Activated T-helper 2 cell treated with anti-CD3 and anti-CD28 coated beads, Interferon-gamma antibody, Interleukin-2, Interleukin-4, amounts not matched to agents 10 μg/mL and 5 μg/mL and 100 μg/mL, durations not matched to agents 14 hours and 24 hours and 36 hours (primary cell): Measurements from ENCODE around the gene FBXO44. TPM values are rescaled to one million over a fixed set of nuclear protein-coding genes. Genes with fewer than 3 reads are reported as not detected.

Experiments used
- DNase-seq: peaks from one replicate; pipeline ENCODE4 v3.0.0; 2021; ENCODE audit warnings: low spot score
- H3K27ac Mint-ChIP-seq: one replicate; pipeline ENCODE4 v1.8.0; 2021; ENCODE audit warnings: mixed read lengths
- H3K27me3 Mint-ChIP-seq: one replicate; pipeline ENCODE4 v1.8.0; 2021; ENCODE audit warnings: low read depth, mixed read lengths
- H3K36me3 Mint-ChIP-seq: one replicate; pipeline ENCODE4 v1.8.0; 2021; ENCODE audit warnings: low read depth, mixed read lengths
- H3K4me1 Mint-ChIP-seq: one replicate; pipeline ENCODE4 v1.8.0; 2021; ENCODE audit warnings: low read depth, mixed read lengths
- H3K4me3 Mint-ChIP-seq: one replicate; pipeline ENCODE4 v1.8.0; 2021; ENCODE audit warnings: low read depth, mild to moderate bottlenecking, moderate library complexity, mixed read lengths
- H3K9me3 Mint-ChIP-seq: one replicate; pipeline ENCODE4 v1.8.0; 2021; ENCODE audit warnings: mixed read lengths
- intact Hi-C: fragments of 100-400 bp; cut with micrococcal nuclease; formaldehyde crosslinking; loops from one replicate; pipeline ENCODE4 v1.15.1; 2023
- total RNA-seq: library from RNA; stranded (reverse); gene quantifications from 2 replicates; pipeline ENCODE4 v1.2.3, GENCODE V29; 2022

The FBXO44 gene
- total RNA-seq, 1 donor from 2014 or later, result 18.2 TPM

DNA sequence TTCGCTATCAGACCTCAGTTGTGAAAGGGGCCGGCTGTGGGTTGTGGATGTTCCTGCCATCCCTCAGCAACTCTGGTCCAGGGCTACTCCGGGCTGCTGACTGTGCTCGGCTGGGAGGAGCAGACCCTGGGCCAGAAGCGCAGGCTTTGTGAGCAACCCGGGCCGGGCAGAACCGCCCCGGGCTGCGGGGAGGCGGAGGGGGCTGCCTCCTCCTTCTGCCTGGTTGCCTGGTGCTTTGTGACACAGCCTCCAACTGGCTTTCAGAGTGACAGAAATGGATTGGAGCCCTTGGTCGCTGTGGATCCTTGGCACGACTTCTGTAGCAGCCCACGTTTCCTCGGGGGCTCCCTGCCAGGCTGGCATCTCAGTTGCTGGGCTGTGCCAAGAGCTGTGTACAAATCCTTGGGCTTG is 46.9 kb downstream of the FBXO44 start:
- Mint-ChIP-seq H3K27ac (no peak overlapping the region), H3K4me1 (no peaks in the 10 kb centered on the region), H3K4me3 (no peak overlapping the region), H3K27me3 (peaks cover 9% of the 10 kb centered on the region), H3K9me3 (no peaks in the 10 kb centered on the region), H3K36me3 (no peaks in the 10 kb centered on the region)
- no peak for DNase-seq
- intact Hi-C loops, result no loop called here

DNA sequence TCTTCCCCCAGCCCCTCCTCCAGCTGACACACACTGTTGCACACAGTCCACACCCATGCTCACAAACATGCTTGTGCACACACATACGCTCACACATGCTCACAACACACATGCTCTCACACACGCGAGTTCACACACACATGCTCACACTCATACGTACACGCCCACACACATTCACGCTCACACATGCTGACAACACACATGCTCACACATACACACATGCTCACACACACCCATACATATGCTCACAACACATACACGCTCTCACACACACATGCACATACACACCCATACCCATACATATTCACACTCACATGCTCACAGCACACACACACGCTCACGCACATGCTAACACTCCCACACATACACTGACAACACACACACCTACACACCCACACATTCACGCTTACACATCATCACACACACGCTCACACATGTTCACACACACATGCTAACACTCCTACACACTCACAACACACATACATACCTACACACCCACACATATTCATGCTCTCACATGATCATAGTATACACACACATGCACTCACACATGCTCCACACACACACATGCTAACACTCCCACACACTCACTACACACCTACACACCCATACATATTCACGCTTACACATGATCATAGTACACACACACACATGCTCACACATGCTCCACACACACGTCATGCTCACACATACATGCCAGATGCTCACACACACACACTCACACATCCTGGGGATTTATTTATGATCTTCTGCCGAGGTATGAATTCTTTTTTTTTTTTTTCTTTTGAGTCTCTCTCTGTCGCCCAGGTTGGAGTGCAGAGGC is 47.5 kb downstream of the FBXO44 start:
- intact Hi-C loops, result no loop called here
- H3K4me1 Mint-ChIP-seq, result no peaks in the 10 kb centered on the region
- peaks cover 9% of the 10 kb centered on the region for H3K27me3 Mint-ChIP-seq
- H3K4me3 Mint-ChIP-seq, result no peak overlapping the region
- no peaks in the 10 kb centered on the region for H3K9me3 Mint-ChIP-seq
- no peak overlapping the region for H3K27ac Mint-ChIP-seq
- no peaks in the 10 kb centered on the region for H3K36me3 Mint-ChIP-seq
- no peak for DNase-seq

DNA sequence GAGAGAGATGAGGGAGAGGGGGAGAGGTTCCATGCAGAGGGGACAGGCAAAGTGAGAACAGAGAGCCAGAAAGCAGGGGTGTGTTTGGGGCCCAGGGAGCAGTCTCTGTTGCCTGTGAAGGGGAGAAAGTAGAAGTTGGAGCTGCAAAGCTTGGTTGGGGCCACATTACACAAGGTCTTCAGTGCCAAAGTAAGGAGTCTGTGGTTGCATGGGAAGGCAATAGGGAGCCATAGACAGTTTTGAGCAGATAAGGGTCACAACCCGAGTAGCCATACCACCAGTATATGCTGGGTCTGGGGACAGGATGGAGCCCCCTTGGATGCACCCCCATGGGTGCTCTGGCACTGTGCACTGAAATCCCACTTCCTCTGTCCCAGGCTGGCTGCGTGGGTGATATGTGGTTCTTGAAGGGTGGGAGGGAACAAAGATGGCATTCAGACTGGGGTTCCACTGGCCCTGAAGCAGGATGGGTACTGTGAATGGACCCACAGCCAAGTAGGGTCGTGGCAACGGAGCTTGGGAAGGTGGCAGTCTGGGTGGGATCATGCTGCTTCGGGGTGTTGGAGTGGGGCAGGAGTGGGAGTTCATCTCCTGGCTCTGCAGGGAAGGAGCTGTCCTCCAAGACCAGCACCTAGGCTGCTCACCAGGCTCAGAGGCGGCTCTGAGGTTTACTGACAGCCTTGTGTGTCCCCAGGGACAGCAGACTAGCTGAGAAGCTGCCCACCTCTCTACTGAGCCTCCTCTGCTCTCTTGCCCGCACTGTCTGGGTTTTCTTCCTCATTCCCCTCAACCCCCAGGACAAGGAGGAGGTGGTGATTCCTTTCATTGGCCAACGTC is 48.9 kb downstream of the FBXO44 start:
- Mint-ChIP-seq H3K4me1 (no peaks in the 10 kb centered on the region), H3K27me3 (peaks cover 9% of the 10 kb centered on the region), H3K4me3 (no peak overlapping the region), H3K9me3 (no peaks in the 10 kb centered on the region), H3K36me3 (no peaks in the 10 kb centered on the region), H3K27ac (no peak overlapping the region)
- no peak for DNase-seq
- intact Hi-C loops, result no loop called here

DNA sequence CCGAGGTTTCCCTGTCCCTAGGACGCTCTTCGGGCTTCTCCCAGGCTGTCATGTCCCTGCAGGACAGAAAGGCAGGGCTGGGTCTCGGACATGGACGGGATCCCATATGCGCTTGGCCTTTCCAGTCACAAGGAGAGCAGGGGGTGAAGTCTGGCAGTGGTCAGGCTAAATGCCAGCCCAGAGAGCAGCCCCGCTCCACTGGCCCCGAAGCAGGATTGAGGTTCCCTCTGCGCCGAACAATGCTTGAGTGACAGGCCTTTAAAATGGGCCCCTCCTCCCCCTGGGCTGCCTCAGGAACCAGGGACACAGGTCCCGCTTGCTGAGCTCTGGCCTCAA is 49.5 kb downstream of the FBXO44 start:
- Mint-ChIP-seq H3K36me3 (no peaks in the 10 kb centered on the region), H3K27me3 (peaks cover 4% of the 10 kb centered on the region), H3K4me3 (no peak overlapping the region), H3K9me3 (no peaks in the 10 kb centered on the region), H3K27ac (no peak overlapping the region), H3K4me1 (no peaks in the 10 kb centered on the region)
- intact Hi-C loops, result no loop called here
- no peak for DNase-seq

DNA sequence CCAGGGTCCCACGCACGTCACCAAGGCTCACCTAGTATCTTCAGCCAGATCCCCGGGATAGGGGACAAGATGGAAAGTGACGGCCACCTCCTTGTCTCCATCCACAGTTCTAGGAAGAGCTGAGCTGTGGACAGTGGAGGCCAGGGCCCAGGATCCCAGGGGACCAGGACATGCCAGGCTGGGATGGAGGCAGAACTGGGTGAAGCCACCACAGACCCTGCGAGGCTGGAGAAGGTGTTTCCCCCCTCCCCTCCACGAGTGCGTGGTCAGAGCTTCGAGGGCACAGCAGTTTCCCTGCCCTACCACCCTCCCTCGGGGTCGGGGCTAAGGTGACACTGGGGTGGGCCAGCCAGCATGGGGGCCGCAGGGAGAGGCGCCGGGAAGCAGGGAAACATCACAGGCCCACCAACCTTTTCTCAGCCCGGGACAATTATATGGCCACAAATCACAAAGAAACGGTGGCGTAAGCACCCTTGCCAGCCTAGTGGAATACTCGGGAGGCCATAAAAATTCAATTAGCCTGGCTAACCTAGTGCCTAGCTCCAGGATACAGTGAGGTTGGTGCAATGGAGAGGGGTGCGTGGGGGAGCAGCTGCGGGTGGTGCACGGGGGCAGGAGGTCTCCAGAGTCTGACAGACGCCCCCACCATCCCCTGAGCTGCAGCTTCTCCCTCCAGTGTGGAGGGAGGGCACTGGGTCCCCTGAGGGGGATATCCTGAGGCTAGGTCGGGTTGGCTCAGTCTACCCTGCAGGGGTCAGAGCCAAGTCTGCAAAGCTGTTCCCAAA is 50.2 kb downstream of the FBXO44 start:
- Mint-ChIP-seq H3K27ac (no peak overlapping the region), H3K36me3 (no peaks in the 10 kb centered on the region), H3K4me1 (no peaks in the 10 kb centered on the region), H3K4me3 (no peak overlapping the region), H3K27me3 (peaks cover 3% of the 10 kb centered on the region), H3K9me3 (no peaks in the 10 kb centered on the region)
- no peak for DNase-seq
- intact Hi-C loops, result no loop called here

DNA sequence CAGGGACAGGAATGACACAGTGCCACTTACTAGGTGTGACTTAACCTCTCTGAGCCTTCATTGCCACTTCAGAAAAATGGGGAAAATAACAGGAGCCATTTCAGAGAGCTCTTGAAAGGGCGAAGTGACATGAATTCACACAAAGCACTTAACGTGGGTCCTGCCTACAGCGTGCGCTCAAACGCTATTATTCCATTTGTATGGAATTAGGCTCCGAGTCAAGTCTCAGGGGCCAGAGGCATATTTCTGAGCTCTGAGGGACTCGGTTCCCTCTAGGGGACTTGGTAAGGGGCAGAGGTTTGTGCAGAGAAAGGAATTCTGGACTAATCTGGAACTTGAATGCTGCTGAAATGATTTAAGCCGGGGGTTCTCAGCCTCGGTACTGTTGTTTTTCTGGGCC is 50.9 kb downstream of the FBXO44 start:
- Mint-ChIP-seq H3K27me3 (peaks cover 3% of the 10 kb centered on the region), H3K9me3 (no peaks in the 10 kb centered on the region), H3K4me3 (no peak overlapping the region), H3K27ac (no peak overlapping the region), H3K4me1 (no peaks in the 10 kb centered on the region), H3K36me3 (no peaks in the 10 kb centered on the region)
- intact Hi-C loops, result no loop called here
- no peak for DNase-seq

DNA sequence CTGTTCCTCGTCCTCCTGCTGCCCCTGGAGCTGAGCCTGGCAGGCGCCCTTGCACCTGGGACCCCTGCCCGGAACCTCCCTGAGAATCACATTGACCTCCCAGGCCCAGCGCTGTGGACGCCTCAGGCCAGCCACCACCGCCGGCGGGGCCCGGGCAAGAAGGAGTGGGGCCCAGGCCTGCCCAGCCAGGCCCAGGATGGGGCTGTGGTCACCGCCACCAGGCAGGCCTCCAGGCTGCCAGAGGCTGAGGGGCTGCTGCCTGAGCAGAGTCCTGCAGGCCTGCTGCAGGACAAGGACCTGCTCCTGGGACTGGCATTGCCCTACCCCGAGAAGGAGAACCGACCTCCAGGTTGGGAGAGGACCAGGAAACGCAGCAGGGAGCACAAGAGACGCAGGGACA is 51.6 kb downstream of the FBXO44 start:
- DNase-seq, result no peak
- Mint-ChIP-seq H3K4me3 (no peak overlapping the region), H3K9me3 (no peaks in the 10 kb centered on the region), H3K27me3 (peaks cover 2% of the 10 kb centered on the region), H3K36me3 (no peaks in the 10 kb centered on the region), H3K27ac (no peak overlapping the region), H3K4me1 (no peaks in the 10 kb centered on the region)
- intact Hi-C loops, result no loop called here

DNA sequence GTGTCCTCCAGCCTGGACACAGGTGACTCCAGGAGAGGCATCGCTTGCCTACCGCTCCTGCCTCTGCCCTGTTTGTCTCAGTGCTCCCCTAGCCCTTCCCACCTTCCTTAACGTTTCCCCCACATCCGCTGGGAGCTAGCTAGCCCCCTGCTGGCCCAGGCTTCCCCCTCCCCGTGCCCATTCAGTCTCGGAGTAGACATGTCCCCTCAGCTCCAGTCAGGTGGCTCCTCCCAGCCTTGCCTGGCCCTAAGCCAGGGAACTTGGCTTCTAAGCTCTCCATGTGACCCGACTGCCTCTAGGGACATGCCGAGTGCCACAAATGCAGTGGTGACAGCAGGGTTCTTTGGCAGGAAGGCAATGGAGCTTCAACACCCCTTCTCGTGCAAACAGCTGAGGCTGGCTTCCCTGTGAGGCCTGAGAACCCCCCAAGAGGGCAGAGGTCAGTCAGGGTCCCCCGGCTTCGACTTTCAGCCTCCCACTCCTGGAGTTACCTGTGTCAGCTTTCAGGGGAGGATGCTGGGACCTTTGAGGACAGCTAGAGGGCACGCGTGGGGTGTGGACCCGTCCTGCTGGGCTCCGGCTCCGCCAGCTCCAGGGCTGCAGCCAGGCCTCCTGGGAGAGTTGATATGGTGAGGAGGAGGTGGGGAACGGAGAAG is 53.1 kb downstream of the FBXO44 start:
- intact Hi-C loops, result no loop called here
- no peak for DNase-seq
- Mint-ChIP-seq H3K36me3 (no peaks in the 10 kb centered on the region), H3K27ac (no peak overlapping the region), H3K27me3 (peaks cover 2% of the 10 kb centered on the region), H3K4me1 (no peaks in the 10 kb centered on the region), H3K9me3 (no peaks in the 10 kb centered on the region), H3K4me3 (no peak overlapping the region)

DNA sequence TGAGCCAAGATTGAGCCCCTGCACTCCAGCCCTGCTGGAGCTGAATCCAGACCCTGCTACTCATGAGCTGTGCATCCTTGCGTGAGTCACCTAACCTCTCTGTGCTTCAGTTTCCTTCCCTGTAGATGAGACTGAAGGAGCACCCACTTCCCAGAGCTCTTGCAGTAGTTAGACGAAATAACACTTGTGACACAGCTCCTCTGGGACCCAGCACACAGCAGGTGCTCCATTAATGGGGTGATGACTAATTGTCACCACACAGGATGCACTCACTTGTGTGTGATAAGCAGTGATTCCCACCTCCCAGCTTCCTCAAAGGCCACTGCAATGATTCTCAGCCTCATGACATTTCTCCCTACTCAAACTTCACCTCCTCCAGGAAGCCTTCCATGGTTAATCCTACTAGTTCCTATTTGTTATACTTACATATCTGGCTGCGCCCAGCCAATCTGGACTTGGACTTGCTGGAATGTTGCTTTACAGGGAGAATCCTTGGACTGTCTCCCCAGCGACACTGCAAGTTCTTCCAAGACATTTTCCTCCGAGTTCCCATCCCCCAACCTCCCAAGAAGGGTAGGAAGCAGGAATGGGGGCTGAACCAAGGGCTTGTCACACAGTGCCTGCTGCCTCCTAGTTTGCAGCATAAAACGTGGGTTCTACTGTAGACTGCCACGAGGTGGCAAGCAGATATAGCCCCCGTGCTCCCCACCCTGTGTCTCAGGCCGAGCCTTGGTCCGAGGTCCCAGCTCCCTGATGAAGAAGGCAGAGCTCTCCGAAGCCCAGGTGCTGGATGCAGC is 54.1 kb downstream of the FBXO44 start:
- Mint-ChIP-seq H3K4me1 (no peaks in the 10 kb centered on the region), H3K4me3 (no peak overlapping the region), H3K36me3 (no peaks in the 10 kb centered on the region), H3K27me3 (no peaks in the 10 kb centered on the region), H3K27ac (no peak overlapping the region), H3K9me3 (no peaks in the 10 kb centered on the region)
- DNase-seq, result no peak
- intact Hi-C loops, result no loop called here

DNA sequence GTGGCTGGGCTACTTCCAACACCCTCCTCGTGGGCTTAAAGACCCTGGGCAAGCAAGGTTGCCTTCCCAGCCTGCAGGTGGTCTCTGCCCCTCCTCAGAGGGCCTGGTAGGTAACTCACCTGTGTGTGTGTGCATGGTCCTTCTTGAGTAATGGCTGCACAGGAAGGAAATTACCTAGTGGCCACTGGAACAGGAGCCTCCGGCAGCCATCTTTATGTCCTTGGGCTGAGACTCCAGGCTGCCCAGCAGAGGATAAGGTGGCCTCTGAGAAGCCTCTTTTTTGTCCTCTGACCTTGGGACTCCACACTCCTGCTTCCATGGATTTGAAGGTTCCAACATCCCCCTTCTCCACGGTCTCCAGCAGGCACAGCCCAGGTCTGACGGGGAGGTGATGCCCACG is 56.8 kb downstream of the FBXO44 start:
- Mint-ChIP-seq H3K27ac (no peak overlapping the region), H3K4me1 (no peaks in the 10 kb centered on the region), H3K27me3 (no peaks in the 10 kb centered on the region), H3K36me3 (no peaks in the 10 kb centered on the region), H3K4me3 (no peak overlapping the region), H3K9me3 (no peaks in the 10 kb centered on the region)
- intact Hi-C loops, result no loop called here
- no peak for DNase-seq

DNA sequence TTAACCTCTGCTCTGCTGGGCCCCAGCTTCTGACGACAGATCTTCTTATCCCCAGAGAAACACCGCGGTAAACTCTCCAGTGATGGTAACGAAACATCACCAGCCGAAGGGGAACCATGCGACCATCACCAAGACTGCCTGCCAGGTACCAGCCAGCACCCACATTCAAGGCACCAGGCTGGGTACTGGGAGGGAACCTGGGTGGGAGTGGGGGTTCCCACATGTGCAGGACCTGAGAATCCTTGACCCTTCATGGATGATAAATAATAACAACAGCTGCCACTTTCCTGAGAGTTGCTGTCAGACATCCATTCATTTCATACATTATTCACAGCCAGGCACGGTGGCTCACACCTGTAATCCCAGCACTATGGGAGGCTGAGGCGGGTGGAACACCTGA is 57.6 kb downstream of the FBXO44 start:
- DNase-seq, result no peak
- intact Hi-C loops, result no loop called here
- no peak overlapping the region for H3K4me3 Mint-ChIP-seq
- H3K27me3 Mint-ChIP-seq, result peaks cover 2% of the 10 kb centered on the region
- no peaks in the 10 kb centered on the region for H3K9me3 Mint-ChIP-seq
- no peak overlapping the region for H3K27ac Mint-ChIP-seq
- no peaks in the 10 kb centered on the region for H3K36me3 Mint-ChIP-seq
- no peaks in the 10 kb centered on the region for H3K4me1 Mint-ChIP-seq
